GDM1 (cell line): ENCODE measurements around the gene FGF14.
"Not testable (repeated sequence)": the region's sequence is repeated elsewhere in the genome, so short reads cannot be mapped to it uniquely, and the experiment has no call there.

Experiments
- DNase-seq: peaks from one replicate; lab custom pipeline; 2025; lab: John Stamatoyannopoulos, UW

Gene FGF14

GRCh38 chr13:102195566-102196462 lies 206.0 kb downstream of the FGF14 start:
- DNase-seq: no peak

- no peak for DNase-seq
These were observed 209.0 kb downstream of the FGF14 start for GRCh38 chr13:102192858-102193257.

- DNase-seq: no peak
These were observed 209.8 kb downstream of the FGF14 start for GRCh38 chr13:102191951-102192502.

GRCh38 chr13:102190930-102191329 lies 210.9 kb downstream of the FGF14 start:
- no peak for DNase-seq

- no peak for DNase-seq
These were observed 214.5 kb downstream of the FGF14 start for GRCh38 chr13:102187313-102187712.

- no peak for DNase-seq
These were observed 216.4 kb downstream of the FGF14 start for GRCh38 chr13:102185375-102185984.

GRCh38 chr13:102183509-102184182 lies 218.2 kb downstream of the FGF14 start:
- no peak for DNase-seq

- no peak for DNase-seq
These were observed 219.7 kb downstream of the FGF14 start for GRCh38 chr13:102182170-102182569.

GRCh38 chr13:102177431-102177830 lies 224.4 kb downstream of the FGF14 start:
- no peak for DNase-seq

GRCh38 chr13:102176846-102177245 lies 225.0 kb downstream of the FGF14 start:
- DNase-seq: no peak

GRCh38 chr13:102172406-102172805 lies 229.4 kb downstream of the FGF14 start:
- DNase-seq: no peak

- no peak for DNase-seq
These were observed 231.5 kb downstream of the FGF14 start for GRCh38 chr13:102170305-102170704.

- no peak for DNase-seq
These were observed 232.3 kb downstream of the FGF14 start for GRCh38 chr13:102169471-102170015.

- DNase-seq: no peak
These were observed 249.1 kb downstream of the FGF14 start for GRCh38 chr13:102152790-102153189.

- DNase-seq: no peak
These were observed 254.5 kb downstream of the FGF14 start for GRCh38 chr13:102147353-102147752.

GRCh38 chr13:102145750-102146149 lies 256.1 kb downstream of the FGF14 start:
- DNase-seq: no peak

GRCh38 chr13:102142473-102142826 lies 259.4 kb downstream of the FGF14 start:
- no peak for DNase-seq

GRCh38 chr13:102141625-102142472 lies 260.0 kb downstream of the FGF14 start:
- DNase-seq: no peak

GRCh38 chr13:102139626-102140025 lies 262.2 kb downstream of the FGF14 start:
- DNase-seq: no peak

GRCh38 chr13:102138635-102139190 lies 263.1 kb downstream of the FGF14 start:
- no peak for DNase-seq

GRCh38 chr13:102137904-102138303 lies 263.9 kb downstream of the FGF14 start:
- DNase-seq: not testable (repeated sequence)
